Ramos (cell line): Measurements from ENCODE around the gene EFHC1.

Experiments used
- in situ Hi-C: fragments of 300-500 bp; cut with MboI; formaldehyde crosslinking; loops from one replicate; pipeline ENCODE4 v1.14.3; 2022; ENCODE audit warnings: low sequenced_read_pairs; ENCODE audit not compliant: unreplicated experiment

Gene EFHC1

GRCh38 chr6:52571099-52571755 is 151.1 kb downstream of the EFHC1 start:
- in situ Hi-C loops = no loop called here

- in situ Hi-C loops = no loop called here
Observed at GRCh38 chr6:52572536-52572935, 152.4 kb downstream of the EFHC1 start.

- in situ Hi-C loops = no loop called here
Observed at GRCh38 chr6:52573295-52573694, 153.2 kb downstream of the EFHC1 start.
